Tibial artery (tissue), 4 donors: ENCODE measurements around the gene GNG10.
"Not testable (repeated sequence)": the region's sequence is repeated elsewhere in the genome, so short reads cannot be mapped to it uniquely, and the experiment has no call there.

Experiments used
- DNase-seq, 2 donors: peaks; one replicate each; pipeline ENCODE4 v3.0.0-alpha.2; 2019
- H3K27ac ChIP-seq, 2 donors: fragments of 200-600 bp; sonication (generic) in 1 of 2; 1 replicate in 1 of 2; 2 replicates in 1 of 2; pipeline ENCODE4 v1.5.1; 2018 to 2019; ENCODE audit warnings: mild to moderate bottlenecking in 1 of 2
- H3K27me3 ChIP-seq, 2 donors: fragments of 200-600 bp; sonication (generic) in 1 of 2; one replicate each; pipeline versions ENCODE4 v1.5.1 to v1.6.0; 2016 to 2019
- H3K36me3 ChIP-seq, 3 donors: fragments of 200-600 bp; sonication (generic) in 2 of 3; one replicate each; pipeline ENCODE4 v1.5.1; 2016 to 2019; ENCODE audit warnings: mild to moderate bottlenecking in 2 of 3
- H3K4me1 ChIP-seq, 4 donors: fragments of 200-600 bp; sonication (generic) in 2 of 4; 1 replicate in 3 of 4; 2 replicates in 1 of 4; pipeline ENCODE4 v1.5.1; 2016 to 2019
- H3K4me3 ChIP-seq, 2 donors: fragments of 200-600 bp; sonication (generic) in 1 of 2; 1 replicate in 1 of 2; 2 replicates in 1 of 2; pipeline ENCODE4 v1.5.1; 2018 to 2019; ENCODE audit warnings: mild to moderate bottlenecking in 2 of 2
- H3K9me3 ChIP-seq, 3 donors: fragments of 200-600 bp; sonication (generic) in 1 of 3; one replicate each; pipeline ENCODE4 v1.5.1; 2016 to 2019
- CTCF ChIP-seq, 2 experiments: fragments of 200-600 bp in 1 of 2; fragments of 450-650 bp in 1 of 2; IDR thresholded peaks; one replicate each; pipeline ENCODE4 v1.5.1; 2017 to 2019; ENCODE audit warnings: antibody characterized with exemption in 2 of 2, mild to moderate bottlenecking in 1 of 2, moderate library complexity in 1 of 2
- intact Hi-C: fragments of 100-400 bp; cut with DNase I; formaldehyde crosslinking; loops from one replicate; pipeline ENCODE4 v1.15.0; 2023; ENCODE audit warnings: low total_unique reads

GNG10 gene

DNA sequence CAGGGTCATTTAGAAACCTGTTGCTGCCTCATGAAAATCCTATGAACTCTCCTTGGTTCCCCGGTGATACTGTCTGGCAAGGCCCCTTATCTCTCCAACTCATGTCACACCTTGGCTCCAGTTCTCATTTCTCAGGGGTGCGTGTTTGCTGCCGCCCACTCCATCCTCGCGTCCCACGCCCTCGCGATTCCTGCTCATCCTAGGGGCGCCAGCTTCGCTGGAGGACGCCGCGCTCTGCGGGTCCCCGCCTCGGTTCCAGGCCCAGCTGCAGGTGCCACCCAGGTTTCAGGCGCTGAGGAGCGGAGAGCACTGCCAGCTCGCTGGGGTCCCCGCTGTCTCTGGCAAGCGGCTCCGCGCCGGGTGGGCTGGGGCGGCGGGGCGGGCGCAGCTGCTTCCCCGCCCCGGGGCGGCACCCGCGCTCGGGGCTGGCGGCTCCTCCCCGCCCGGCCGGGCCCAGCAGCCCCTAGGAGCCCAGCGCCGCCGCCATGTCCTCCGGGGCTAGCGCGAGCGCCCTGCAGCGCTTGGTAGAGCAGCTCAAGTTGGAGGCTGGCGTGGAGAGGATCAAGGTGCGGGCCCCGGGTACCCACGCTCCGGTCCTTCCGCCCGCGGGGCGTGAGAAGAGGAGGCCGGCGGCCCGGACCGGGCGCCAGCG is at the start of gene GNG10:
GNG10 (plus strand) TSS at position 456 of the 652 bp plus-strand sequence; CDS start at position 486, 30 bp downstream.
- intact Hi-C loops, result loop anchor here (1.0 kb wide), 1 partner anchor 62 kb away; the partner anchor contains the start of gene PTGR1
- Histone ChIP-seq H3K9me3 (no peaks in the 10 kb centered on the region), H3K36me3 (no peaks in the 10 kb centered on the region), H3K4me3 (peak within 1 kb of the TSS; percentile 81 to 87), H3K27me3 (no peaks in the 10 kb centered on the region), H3K27ac (peak within 1 kb of the TSS; percentile 71 to 76), H3K4me1 (peaks cover 0 to 15% (median 10%) of the 10 kb centered on the region in 4 donors)
- peak; percentile 43 to 77 for DNase-seq
- TF ChIP-seq CTCF (IDR thresholded peaks at IDR 0.05), result no peak

DNA sequence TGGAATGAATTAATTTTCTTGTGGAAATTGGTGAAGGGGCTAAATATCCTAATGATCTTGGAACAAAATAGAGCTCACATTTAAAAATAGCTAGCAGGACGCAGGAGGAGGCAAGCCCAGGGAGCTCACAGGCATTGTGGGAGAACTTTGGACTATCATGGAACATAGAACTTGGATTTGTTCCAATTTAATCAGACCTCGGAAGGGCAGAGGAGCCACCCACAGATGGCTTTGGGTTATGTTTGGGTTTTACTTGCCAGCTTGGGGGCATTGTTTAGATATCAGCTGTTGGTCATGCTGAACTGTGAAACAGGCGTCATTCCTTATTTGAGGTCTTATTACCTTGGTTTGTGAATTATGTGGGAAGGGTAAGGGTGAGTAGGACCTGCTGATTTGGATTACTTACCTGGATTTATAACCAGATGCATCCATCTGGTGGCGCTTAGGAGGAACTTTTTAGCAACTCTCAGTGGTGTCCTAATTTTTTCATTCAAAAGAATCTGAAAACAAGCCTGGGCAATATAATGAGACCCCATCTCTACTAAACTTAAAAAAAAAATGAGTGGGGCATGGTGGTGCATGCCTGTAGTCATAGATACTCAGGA is 47.9 kb upstream of the GNG10 start:
- no peak overlapping the region for H3K27ac ChIP-seq
- intact Hi-C loops, result no loop called here
- H3K4me3 ChIP-seq, result no peak overlapping the region
- no peaks in the 10 kb centered on the region for H3K4me1 ChIP-seq
- no peaks in the 10 kb centered on the region for H3K9me3 ChIP-seq
- no peak for TF ChIP-seq CTCF (IDR thresholded peaks at IDR 0.05)
- DNase-seq, result no peak
- H3K36me3 ChIP-seq, result no peaks in the 10 kb centered on the region
- peaks cover 0 to 23% of the 10 kb centered on the region in 2 donors for H3K27me3 ChIP-seq

- Histone ChIP-seq H3K27ac (no peak overlapping the region), H3K9me3 (no peaks in the 10 kb centered on the region), H3K27me3 (peaks cover 0 to 11% of the 10 kb centered on the region in 2 donors), H3K36me3 (no peaks in the 10 kb centered on the region), H3K4me1 (no peaks in the 10 kb centered on the region), H3K4me3 (no peak overlapping the region)
- intact Hi-C loops, result no loop called here
- no peak for DNase-seq
- no peak for TF ChIP-seq CTCF (IDR thresholded peaks at IDR 0.05)
These were observed 45.5 kb upstream of the GNG10 start for GRCh38 chr9:111615928-111616327.

DNA sequence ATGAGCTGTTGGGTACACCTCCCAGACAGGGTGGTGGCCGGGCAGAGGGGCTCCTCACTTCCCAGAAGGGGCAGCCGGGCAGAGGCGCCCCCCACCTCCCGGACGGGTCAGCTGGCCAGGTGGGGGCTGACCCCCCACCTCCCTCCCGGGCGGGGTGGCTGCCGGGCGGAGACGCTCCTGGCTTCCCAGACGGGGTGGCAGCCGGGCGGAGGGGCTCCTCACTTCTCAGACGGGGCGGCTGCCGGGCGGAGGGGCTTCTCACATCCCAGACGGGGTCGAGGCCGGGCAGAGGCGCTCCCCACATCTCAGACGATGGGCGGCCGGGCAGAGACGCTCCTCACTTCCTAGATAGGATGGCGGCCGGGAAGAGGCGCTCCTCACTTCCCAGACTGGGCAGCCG is 44.1 kb upstream of the GNG10 start:
- H3K4me3 ChIP-seq, intact Hi-C loops, DNase-seq: not testable (repeated sequence)

GRCh38 chr9:111621895-111622480 is 39.4 kb upstream of the GNG10 start:
- Histone ChIP-seq H3K27me3 (no peaks in the 10 kb centered on the region), H3K36me3 (no peaks in the 10 kb centered on the region), H3K4me1 (peaks cover 0 to 8% (median 2%) of the 10 kb centered on the region in 4 donors), H3K27ac (no peak overlapping the region), H3K9me3 (no peaks in the 10 kb centered on the region), H3K4me3 (no peak overlapping the region)
- no peak for DNase-seq
- intact Hi-C loops, result no loop called here
- peak; percentile 41 to 48 for TF ChIP-seq CTCF (IDR thresholded peaks at IDR 0.05)

More for the DNA sequence above, 44.1 kb upstream of the GNG10 start:
- H3K27me3 ChIP-seq, H3K4me1 ChIP-seq, H3K36me3 ChIP-seq, H3K9me3 ChIP-seq, H3K27ac ChIP-seq: not testable (repeated sequence)

DNA sequence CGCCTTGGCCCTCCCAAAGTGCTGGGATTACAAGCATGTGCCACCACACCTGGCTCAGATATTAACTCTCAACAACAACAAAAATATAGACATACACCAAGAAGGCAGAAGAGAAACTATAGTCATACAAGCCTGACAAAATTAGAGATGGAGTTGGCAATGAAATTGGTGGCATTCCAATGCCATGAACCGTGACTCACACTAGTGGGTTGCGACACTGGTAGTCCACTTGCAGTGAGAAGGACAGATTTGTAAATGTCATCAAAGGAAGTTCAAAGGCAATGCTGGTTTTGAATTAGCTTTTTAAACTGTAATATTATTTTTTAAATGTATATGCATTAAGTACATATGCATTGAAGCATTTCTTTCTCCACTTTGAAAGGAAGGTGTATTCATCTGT is 38.8 kb upstream of the GNG10 start:
- Histone ChIP-seq H3K4me1 (peaks cover 0 to 8% (median 2%) of the 10 kb centered on the region in 4 donors), H3K36me3 (no peaks in the 10 kb centered on the region), H3K27me3 (no peaks in the 10 kb centered on the region), H3K27ac (no peak overlapping the region), H3K9me3 (no peaks in the 10 kb centered on the region), H3K4me3 (no peak overlapping the region)
- intact Hi-C loops, result no loop called here
- no peak for TF ChIP-seq CTCF (IDR thresholded peaks at IDR 0.05)
- DNase-seq, result peak; percentile 60 to 82
